ENCODE measurements around the gene OR13J1. TPM values are rescaled to one million over a fixed set of nuclear protein-coding genes. Genes with fewer than 3 reads are reported as not detected.

The OR13J1 gene
- total RNA-seq, 1 experiment from 2014 or later: not detected

- no peak for DNase-seq (ENCODE audit: low read depth)
These were observed 35.7 kb downstream of the OR13J1 start for GRCh38 chr9:35834260-35835215.

GRCh38 chr9:35832814-35833213 is 37.4 kb downstream of the OR13J1 start:
- DNase-seq (ENCODE audit: low read depth): no peak

- DNase-seq (ENCODE audit: low read depth): no peak
These were observed 39.2 kb downstream of the OR13J1 start for GRCh38 chr9:35831040-35831439.

- DNase-seq (ENCODE audit: low read depth): no peak
These were observed 40.5 kb downstream of the OR13J1 start for GRCh38 chr9:35829764-35830096.

GRCh38 chr9:35829084-35829763 is 41.0 kb downstream of the OR13J1 start, which contains the start of gene TMEM8B:
Gene TMEM8B, plus strand, starts transcription at chr9:35829228. Its CDS starts 220 bp downstream, at chr9:35829448.
- DNase-seq (ENCODE audit: low read depth): peak; percentile 90

- no peak for DNase-seq (ENCODE audit: low read depth)
These were observed 41.5 kb downstream of the OR13J1 start, which contains the start of gene FAM221B for GRCh38 chr9:35828716-35829083. Gene FAM221B, minus strand, starts transcription at chr9:35828732. Its CDS starts 2,571 bp downstream, at chr9:35826161.

GRCh38 chr9:35827486-35827885 is 42.7 kb downstream of the OR13J1 start:
- DNase-seq (ENCODE audit: low read depth): peak; percentile 70

GRCh38 chr9:35826071-35826701 is 44.0 kb downstream of the OR13J1 start:
- DNase-seq (ENCODE audit: low read depth): peak; percentile 70

DNA sequence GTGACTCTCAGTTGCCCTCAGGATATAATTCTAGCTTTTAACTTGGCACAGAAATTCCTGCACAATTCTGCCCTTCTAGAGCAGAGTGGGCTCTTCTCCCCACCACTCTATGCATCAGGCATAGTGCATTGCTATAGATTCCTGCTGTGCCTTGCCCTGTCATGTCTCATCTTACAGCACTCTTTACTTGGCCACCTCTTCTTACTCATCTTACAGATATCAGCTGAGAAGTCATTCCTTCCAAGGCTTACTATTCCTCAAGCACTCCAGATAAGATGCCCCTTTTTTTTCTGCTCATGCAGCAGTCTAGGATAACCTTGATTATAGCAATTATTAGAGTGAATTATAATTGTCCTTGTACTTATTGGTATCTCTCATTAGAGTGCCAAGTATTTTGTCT is 47.3 kb downstream of the OR13J1 start:
- DNase-seq (ENCODE audit: low read depth): no peak

- DNase-seq (ENCODE audit: low read depth): peak; percentile 79
These were observed 50.1 kb downstream of the OR13J1 start for GRCh38 chr9:35820076-35820475.

Other genes starting within 250 kb of the OR13J1 start
- gene SIT1, start 219.5 kb downstream of the OR13J1 start, total RNA-seq (2014; rRNA removed; shearing (Covaris generic)): not detected in 2 replicates
- 4,274 and 18,093 TPM in 2 replicates for gene RMRP, start 212.4 kb downstream of the OR13J1 start, total RNA-seq (2014; rRNA removed; shearing (Covaris generic))
- gene CCDC107, start 212.1 kb downstream of the OR13J1 start, total RNA-seq (2014; rRNA removed; shearing (Covaris generic)): 4.5 and 7.3 TPM in 2 replicates
- 3.0 and 5.7 TPM in 2 replicates for gene ARHGEF39, start 205.2 kb downstream of the OR13J1 start, total RNA-seq (2014; rRNA removed; shearing (Covaris generic))
- 38.2 and 67.0 TPM in 2 replicates for gene CA9, start 196.5 kb downstream of the OR13J1 start, total RNA-seq (2014; rRNA removed; shearing (Covaris generic))
- gene TPM2, start 180.5 kb downstream of the OR13J1 start, total RNA-seq (2014; rRNA removed; shearing (Covaris generic)): 7.0 and 12.1 TPM in 2 replicates
- gene TLN1, start 138.2 kb downstream of the OR13J1 start, total RNA-seq (2014; rRNA removed; shearing (Covaris generic)): 110 and 215 TPM in 2 replicates
- gene CREB3, start 137.7 kb downstream of the OR13J1 start, total RNA-seq (2014; rRNA removed; shearing (Covaris generic)): 133 and 168 TPM in 2 replicates
- gene GBA2, start 121.2 kb downstream of the OR13J1 start, total RNA-seq (2014; rRNA removed; shearing (Covaris generic)): 19.6 and 22.2 TPM in 2 replicates
- 17.5 and 22.4 TPM in 2 replicates for gene RGP1, start 121.1 kb downstream of the OR13J1 start, total RNA-seq (2014; rRNA removed; shearing (Covaris generic))
- not detected in 2 replicates for gene MSMP, start 116.1 kb downstream of the OR13J1 start, total RNA-seq (2014; rRNA removed; shearing (Covaris generic))
- 4.4 and 7.6 TPM in 2 replicates for gene NPR2, start 78.8 kb downstream of the OR13J1 start, total RNA-seq (2014; rRNA removed; shearing (Covaris generic))
- gene SPAG8, start 58.1 kb downstream of the OR13J1 start, total RNA-seq (2014; rRNA removed; shearing (Covaris generic)): 0.86 and 2.3 TPM in 2 replicates
- gene HINT2, start 55.4 kb downstream of the OR13J1 start, total RNA-seq (2014; rRNA removed; shearing (Covaris generic)): 53.5 and 92.9 TPM in 2 replicates
- gene FAM221B, start 41.7 kb downstream of the OR13J1 start, total RNA-seq (2014; rRNA removed; shearing (Covaris generic)): not detected in 2 replicates
- gene TMEM8B, start 41.2 kb downstream of the OR13J1 start, total RNA-seq (2014; rRNA removed; shearing (Covaris generic)): 1.9 and 4.2 TPM in 2 replicates
- gene HRCT1, start 35.8 kb upstream of the OR13J1 start, total RNA-seq (2014; rRNA removed; shearing (Covaris generic)): 1.6 and 3.1 TPM in 2 replicates
- not detected in 2 replicates for gene SPAAR, start 39.1 kb upstream of the OR13J1 start, total RNA-seq (2014; rRNA removed; shearing (Covaris generic))
- gene OR2S2, start 87.8 kb upstream of the OR13J1 start, total RNA-seq (2014; rRNA removed; shearing (Covaris generic)): not detected in 2 replicates
- gene RECK, start 166.5 kb upstream of the OR13J1 start, total RNA-seq (2014; rRNA removed; shearing (Covaris generic)): 10.9 and 23.7 TPM in 2 replicates